A204.1 (cell line): Measurements from ENCODE around the gene FUT7.

Experiments
- FAIRE-seq: peaks from 2 replicates; lab custom pipeline; 2012; peaks lifted over from hg19 to GRCh38; lab: Jason Lieb, UNC

Gene FUT7

DNA sequence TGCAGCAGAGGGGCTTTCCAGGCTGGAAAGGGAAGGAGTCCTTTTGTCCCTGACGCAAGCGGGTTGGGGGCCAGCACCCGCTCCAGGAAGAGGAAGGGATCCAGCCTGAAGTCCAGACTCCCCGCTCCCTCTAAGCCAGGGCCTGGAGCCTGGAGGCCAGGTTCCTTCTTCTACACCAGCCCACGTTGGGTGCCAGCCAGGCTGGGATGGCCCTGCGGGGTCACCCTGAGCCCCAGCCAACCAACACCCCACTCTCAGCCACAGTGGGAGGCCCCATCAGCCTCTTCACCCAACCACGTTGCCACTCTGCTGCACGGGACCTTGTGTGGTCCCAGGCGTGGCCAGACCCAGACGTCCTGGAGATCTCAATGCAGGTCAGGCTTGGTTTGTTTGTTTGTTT is 970 bp upstream of the FUT7 start:
- FAIRE-seq: no peak

DNA sequence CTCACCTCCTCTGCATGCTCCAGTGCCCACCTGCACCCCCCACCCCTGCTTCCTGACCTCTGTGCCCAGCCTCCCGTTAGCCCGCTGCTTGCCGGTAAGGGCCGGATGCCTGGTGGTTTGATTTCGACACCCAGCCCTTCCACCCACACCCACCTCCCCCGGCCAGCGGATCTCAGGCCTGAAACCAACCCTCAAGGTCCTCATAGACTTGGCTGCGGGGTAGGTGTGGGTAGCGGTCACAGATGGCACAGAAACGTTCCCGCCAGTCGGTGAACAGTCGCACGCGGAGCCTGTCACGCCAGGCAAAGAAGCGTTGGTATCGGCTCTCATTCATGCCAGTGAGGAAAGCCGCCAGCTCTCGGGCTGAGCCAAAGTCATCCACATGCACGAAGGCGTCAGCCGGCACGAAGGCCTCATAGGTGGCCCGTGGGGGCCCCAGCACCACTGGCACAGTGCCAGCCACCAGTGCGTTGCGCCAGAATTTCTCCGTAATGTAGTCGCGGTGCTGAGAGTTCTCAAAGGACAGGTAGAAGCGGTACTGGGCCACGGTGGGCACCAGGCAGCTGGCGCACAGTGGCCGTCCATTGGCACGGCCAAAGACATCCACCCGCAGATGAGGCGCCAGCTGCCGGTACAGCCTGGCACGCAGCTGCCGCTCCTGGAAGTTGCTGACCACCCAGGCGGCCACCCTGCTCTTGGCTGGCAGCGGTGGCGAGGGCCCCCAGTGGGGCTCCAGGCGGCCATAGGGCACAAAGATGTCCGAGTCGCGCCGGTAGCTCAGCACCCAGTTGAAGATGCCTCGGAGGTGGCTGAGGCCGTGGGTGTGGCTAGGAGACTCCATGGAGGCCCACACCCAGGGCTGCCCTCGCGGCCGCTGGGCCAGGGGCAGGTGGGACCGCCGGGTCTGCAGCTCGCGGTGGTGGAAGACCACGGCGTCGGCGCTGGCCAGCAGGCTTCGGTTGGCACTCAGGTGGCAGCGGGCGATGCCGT is 1.1 kb downstream of the FUT7 start:
- FAIRE-seq: no peak

DNA sequence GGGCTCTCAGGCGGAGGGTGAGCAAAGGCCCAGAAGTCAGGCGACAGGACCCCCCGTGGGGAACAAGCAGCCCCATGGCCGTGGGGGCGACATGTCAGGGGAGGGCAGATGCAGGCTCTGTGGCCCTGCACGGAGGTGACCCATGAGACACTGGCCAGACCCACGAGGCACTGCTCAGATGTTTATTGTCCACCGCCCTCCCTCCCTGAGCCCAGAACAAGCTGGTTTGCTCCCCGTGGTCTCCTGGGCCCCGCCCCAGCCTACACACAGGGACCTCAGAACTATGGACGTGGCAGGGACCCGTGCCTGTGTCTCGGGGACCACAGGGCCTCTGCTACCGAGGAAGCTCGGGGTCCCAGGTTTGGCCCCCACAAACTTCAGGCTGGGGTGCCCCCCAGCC is 1.9 kb downstream of the FUT7 start:
- FAIRE-seq: no peak

DNA sequence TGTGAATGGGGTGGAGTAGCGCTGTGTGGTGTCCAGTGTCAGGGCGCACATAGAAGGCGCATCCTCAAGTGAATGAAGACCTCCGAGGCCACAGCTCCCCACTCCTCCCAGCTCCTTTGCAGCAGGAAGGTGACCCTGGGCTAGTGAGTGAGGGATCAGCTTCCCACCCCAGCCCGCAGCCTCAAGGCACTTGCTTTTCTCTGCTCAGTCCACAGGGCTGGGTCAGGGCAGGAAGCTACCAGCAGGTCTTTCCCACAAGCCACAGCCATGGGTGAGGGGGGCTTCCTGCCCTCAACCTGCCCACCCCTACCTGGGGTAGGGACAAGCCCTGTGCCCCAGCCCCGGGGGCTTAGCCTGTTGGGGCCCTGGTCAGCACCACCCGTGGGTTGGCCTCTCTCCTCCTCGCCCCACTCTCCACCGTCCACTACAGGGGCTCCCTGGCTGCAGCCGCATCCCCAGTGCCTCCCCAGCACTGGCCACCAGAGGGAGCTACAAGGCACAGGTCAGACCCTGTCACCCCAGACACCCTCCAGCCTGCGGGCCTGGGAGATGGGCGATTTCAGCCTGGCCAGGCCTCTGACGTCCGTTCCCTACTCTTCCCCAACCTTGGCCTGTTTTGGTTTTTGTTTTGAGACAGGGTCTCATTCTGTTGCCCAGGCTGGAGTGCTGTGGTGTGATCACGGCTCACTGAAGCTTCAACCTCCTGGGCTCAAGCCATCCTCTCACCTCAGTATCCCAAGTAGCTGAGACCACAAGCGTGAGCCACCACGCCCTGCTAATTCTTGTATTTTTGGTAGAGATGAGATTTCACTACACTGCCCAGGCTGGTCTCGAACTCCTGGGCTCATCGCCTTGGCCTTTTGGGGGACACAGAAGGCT is 2.6 kb downstream of the FUT7 start:
- no peak for FAIRE-seq

DNA sequence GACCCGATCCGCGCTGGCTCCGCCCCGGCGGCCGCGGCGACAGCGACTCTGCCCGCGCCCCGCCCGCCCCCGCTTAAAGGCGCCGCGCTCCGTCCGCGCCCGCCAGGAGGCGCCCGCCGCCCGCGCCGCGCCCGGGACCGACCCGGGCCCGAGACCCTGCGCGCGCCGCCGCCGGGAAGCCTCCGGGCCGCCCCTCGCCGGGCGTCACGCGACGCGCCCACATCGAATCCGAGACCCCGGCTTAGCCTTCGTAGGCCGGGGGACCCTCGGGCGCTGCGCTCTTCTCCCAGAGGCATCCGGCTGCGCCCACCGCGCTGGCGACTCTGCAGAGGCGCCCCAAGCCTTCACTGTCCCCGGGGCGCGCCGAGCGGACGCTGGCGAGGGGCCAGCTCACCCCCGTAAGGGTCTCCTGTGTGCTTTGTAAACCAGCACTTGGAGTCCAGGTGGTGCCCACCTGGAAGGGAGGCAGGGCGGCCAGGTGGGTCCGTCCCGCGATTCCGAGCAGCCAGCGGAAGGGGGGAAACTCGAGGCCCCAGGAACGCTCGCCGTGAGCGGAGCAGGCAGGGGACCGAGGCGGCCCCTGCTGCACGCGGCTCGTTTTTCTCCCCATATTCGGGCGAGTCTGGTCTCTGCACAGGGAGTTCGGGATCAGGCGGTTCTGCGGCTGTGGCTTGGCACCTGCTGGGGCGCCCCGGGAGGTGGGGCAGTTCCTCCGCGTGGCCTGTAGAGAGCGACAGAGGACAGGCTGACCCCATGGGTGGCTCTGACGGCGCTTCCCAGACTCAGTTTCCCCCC is 3.4 kb downstream of the FUT7 start:
- no peak for FAIRE-seq

DNA sequence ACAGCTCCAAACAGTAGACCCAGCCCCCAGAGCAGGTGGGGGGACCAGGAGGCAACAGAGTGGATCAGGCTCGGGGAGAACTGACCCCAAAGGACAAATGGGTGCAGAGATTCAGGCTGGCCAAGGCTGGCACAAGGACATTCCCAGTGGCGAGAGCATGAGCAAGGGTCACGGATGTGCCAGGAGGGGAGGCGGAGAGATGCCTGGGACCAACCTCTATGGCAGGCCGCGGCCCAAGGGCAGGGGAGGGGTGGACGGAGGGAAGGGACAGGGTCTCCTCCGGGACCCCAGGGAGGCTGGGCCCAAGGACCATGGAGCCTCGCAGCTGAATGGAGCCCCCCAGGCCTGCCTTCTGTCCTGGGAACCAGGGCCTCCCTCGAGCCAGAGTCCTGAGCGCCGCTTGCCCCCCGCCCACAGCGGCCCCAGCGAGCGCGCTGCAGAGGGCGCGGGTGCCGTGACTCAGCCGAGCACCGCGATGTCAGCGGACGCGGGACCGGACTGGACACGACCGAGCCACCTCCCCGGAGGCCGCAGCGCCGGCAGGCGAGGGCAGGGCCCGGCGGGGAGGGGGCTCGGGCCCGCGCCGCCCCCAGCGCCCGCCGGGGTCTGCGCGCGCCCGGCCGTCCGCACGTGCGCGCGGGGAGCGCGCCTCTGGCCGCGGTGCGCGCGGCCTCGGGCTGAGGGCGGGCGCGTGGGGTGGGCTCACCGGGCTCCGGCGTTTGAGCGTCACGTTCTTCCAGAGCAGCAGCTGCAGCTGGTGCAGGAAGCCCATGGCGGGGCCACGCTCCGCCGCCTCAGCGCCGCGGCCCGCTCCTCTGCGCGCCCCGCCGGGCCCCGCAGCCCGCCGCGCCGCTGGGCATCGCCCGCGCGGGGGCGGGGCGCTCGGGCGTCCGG is 4.3 kb downstream of the FUT7 start, which contains the start of gene ABCA2:
Gene ABCA2, minus strand, starts transcription at position 869 of the 894 bp plus-strand sequence. Its CDS starts 97 bp downstream, at position 772.
- no peak for FAIRE-seq

DNA sequence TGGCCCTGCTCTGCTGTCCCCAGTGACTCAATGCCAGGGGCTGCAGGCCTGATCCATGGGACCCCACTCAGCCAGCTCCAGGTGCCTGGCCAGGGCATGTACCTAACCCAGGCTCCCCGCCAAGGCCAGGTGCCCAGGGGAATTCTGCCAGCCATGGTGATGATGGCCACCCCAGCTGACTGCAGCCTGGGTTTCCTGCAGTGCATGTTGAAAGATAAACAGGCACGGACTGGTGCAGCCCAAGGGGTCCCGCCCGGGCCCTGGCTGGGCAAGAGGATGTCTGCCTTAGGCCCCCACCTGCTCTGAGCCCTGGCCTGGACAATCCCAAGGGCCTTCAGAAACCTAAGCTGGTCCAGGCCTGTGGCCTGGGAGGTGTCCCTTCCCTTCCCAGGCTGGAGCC is 5.1 kb downstream of the FUT7 start:
- no peak for FAIRE-seq

DNA sequence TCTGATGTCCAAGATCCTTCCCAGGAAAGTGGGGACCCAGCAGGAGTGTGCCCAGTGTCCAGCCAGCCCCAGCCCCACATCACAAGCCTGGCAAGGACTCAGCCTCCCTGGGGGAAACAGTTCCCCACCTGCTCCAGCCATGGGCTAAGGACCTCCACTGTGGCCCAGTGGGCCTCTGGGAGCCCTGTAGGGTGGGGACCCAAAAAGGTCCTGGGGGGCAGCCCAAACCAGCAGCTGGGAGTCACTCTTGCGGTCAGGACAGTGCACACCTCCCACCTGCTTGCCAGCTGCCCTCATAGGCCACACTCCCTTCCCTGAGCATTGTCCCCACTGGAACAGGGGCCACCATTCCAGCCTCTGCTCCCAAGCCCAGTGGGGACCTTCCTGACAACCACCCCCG is 5.5 kb downstream of the FUT7 start:
- FAIRE-seq: no peak

DNA sequence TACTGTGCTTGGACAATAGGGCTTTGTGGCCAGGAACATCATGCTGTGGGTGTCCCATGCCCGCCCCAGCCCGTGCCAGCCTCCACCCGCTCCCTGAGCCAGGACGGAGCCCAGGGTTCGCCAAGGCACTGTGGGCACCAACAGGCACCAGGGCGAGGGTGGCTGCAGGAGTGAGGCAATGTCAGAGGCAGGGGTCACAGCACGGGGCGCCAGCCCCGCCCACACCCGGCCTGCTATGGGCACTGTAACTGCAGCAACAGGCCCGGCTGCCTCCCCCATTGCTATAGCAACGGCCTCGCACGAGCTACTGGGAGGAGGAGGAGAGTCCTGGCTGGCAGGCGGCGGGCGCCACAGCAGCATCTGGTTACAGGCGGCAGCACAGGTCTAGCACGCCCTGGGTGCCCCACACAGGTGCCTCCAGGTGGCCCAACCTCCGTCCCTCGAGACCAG is 6.3 kb downstream of the FUT7 start:
- FAIRE-seq: no peak

DNA sequence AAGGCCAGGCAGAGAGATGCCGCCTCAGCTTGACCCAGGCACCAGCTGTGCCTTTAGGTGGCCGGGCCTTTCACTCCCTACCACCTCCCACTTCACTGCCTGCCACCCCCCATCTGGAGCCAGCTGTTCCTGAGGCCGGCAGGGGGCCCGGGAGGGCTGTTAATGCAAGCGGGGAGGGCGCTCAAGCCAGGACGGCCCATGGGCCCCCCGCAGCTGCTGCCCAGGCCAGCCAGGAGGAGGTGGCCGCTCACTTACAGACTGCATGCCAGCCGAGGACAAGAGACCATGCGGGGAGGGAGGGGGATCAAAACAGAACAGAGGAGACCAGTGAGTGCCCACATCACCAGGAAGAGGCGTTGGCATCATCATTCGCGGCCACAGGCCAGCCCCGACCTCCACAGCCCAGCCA is 8.3 kb downstream of the FUT7 start:
- FAIRE-seq: no peak

DNA sequence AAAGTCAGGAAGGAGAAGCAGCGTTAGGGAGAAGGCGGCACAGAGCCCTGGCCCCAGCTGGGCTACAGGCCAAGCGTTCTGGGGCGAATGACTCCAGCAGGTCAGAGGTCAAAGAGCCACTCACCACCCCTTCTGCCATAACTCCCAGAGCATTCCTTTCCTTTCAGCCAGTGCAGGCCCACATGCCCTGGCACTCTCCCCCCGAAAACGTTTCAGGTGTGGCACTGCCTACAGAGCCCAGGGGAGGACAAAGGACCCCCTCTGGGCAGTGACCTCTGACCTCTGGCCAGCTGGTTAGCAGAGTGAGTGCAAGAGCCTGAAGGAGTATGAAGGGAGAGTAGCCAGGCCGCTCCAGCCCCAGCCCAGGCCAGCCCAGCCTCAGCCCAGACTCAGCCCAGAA is 8.7 kb downstream of the FUT7 start:
- no peak for FAIRE-seq

DNA sequence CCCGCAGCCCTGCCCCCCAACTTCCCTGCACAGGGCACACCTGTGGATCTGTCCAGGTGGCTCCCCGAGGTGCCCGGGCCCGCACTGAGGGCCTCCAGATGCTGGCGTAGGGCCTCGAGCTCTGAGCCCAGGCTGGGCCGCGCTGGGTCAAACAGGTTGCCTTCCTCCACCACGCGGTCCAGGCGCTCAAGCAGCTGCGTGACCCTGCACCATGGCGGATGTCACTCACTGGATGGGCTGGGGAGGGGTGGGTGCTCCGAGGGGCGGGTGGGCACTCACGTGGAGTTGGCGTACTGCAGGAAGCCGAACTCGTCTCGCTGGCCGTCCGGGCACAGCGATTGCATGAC is 9.3 kb downstream of the FUT7 start:
- no peak for FAIRE-seq

DNA sequence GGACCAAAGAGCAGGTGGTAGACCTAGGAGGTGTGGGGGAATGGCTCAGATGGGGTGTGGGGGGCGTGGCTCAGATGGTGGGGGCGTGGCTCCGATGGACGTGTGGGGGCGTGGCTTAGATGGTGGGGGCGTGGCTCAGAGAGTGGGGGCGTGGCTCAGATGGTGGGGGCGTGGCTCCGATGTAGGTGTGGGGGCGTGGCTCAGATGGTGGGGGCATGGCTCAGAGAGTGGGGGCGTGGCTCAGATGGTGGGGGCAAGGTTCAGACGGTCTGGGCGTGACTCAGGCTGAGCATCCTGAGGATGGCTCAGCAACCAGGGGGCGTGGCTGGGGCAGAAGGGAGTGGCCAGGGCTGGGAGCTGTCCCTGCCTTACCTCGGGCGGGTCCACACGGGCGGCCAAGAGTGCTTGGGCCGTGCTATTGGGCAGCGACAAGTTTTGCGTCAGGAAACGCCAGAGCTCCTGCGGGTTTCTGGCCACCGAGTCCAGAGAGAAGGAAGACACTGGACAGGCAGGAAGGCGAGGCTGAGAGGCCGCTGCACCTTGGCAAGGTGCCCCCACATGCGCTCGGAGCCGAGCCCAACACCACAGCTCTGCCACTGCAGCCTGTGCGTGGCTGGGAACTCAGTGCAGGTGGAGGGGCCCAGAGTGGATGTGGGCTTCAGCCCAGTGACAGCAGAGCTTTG is 9.8 kb downstream of the FUT7 start:
- no peak for FAIRE-seq

DNA sequence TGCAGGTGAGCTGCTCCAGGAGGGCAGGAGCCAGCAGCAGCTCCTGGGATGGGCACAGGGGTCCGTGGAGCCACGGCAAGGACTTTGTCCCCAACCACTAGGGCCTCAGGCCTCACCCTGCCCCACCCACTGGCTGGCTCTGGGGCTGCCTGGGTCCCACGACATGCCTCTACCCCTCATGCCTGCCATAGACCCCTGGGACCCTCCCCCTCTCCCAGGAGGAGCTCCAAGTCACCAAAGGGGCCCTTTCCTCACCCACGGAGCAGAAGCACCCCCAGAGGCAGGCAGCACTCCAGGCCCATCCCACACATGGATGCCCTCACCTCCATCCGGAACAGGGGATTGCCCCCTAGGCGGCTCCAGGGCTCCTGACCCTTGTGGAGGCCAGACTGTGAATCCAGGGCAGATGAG is 10.3 kb downstream of the FUT7 start:
- FAIRE-seq: no peak

DNA sequence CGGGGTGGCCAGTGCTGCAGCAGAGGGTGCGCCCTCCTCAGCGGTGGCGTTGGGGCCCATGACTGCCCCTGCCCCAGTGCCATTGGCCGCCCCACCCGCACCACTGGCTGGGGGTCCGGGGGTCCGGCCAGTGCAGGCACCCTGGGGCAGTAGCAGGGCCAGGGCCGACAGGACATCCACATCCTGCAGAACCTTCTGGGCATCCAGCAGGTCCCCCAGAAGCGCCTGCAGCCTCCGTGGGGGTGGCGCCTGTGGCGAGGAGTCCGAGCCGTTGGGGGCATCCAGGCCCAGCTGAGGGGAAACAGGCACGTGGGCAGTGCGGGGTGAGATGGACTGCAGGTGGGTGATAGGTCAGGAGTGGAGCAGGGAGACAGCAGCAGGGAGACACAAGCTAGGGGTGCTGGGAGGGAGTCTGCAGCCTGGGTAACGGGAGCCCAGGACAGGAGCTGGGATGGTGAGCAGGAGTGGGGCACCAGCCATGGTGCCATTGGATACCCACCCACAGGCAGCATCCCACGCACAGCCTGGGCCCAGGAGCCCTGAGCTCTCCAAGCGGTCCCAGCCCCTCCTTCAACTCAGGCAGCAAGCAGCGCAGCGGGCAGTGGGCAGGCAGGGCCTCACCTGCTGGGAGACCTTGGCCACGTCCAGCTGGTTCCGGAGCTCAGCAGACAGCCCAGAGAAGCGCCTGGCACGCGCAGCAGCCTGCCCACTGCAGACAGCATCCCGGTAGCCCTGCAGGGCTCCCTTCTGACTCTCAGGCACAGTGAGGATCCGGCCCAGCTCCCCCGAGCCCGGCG is 10.9 kb downstream of the FUT7 start:
- no peak for FAIRE-seq

DNA sequence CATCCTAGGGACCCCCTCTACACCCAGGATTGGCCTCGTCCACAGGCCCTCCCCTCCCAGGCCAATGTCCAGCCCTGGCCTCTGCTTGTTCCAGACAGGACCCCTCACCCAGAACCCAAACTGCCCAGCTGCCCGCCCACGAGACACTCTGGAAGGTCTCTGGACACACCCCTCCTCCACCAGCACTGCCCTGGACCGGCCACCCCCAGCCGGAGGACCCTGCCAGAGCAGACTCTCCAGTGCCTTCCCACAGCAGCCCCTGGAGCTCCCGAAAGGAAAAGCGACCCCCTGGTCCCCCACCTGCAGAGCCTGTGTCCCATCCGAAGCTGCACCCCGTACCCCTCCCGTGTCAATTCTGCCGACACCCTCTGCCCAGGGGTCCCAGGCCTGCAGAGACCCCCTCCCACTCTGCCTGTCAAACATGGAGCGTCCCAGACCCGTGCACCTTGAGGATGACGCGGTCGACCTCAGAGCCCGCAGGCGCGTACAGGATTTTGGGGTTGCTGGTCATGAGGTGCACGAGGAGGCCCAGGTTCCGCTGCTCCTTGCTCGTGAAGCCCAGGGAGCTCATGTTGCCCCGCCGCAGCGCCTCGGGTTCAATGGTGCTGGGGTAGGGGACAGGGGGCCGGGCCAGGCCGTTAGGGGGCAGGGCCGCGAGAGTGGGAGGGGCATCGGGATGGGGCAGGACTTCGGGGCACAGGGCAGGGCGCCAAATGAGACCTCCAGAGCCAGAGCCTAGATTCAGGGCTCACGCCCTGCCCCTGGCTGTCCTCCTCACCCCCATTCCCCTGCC is 11.8 kb downstream of the FUT7 start:
- no peak for FAIRE-seq

DNA sequence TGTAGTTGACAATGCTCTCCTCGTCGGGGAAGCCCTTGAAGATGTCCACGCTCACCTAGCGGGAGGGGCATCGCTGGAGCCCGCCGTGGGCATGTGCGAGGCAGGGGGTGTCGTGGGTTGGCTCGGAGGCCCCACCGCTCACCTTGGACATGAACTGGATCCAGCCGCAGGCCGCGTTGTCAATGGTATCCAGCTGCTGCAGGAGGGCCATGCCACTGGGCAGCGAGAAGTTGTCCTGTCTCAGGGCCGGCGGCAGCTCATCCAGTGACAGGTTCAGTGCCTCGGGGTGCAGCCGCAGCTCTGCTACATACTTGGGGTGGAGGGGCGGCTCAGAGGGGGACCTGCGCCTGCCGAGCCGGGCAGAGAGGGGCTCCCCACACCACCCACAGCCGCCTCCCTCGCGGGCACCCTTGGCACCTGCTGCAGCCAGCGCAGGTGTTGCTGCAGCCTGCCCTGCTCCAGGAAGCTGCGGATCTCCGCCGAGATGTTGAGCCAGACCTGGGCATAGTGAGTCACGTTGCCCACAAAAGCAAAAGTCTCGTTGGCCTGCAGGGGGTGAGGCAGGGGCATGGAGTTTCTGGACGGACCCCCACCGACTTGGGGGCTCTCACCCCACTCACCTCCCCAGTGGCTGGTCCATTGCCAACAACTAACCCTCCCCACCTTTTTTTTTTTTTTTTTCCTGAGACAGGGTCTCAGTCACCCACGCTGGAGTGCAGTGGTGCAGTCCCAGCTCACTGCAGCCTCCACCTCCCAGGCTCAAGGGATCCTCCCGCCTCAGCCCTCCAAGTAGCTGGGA is 12.9 kb downstream of the FUT7 start:
- FAIRE-seq: no peak
